ENCODE measurements around the gene SEC14L6.
"Not testable (repeated sequence)": the region's sequence is repeated elsewhere in the genome, so short reads cannot be mapped to it uniquely, and the experiment has no call there.

The SEC14L6 gene

DNA sequence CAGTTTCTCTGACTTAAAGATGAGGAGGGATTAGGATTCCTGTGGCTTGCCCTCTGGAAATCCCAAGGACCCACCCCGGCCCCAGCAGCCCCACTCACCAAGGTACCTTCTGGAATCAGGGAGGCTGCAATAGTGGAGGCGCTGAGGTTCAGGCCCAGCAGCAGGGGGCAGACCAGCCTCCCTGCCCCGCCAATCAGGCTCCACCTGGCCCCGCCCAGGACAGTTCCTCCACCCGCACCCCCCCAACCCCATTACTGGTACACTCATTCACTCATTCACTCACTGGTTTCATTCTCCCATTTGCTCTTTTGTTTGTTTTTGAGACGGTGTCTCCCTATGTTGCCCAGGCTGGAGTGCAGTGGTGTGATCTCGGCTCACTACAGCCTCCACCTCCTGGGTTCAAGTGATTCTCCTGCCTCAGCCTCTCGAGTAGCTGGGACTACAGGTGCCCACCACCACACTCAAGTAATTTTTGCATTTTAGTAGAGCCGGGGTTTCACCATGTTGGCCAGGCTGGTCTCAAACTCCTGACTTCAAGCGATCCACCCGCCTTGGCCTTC lies 14.2 kb upstream of the SEC14L6 start:
- not testable (repeated sequence) for H3K4me3 ChIP-seq (ENCODE audit: control insufficient read depth, low read depth, low read length); DNase-seq (ENCODE audit: low read depth)
- TF ChIP-seq, protein P1, sequence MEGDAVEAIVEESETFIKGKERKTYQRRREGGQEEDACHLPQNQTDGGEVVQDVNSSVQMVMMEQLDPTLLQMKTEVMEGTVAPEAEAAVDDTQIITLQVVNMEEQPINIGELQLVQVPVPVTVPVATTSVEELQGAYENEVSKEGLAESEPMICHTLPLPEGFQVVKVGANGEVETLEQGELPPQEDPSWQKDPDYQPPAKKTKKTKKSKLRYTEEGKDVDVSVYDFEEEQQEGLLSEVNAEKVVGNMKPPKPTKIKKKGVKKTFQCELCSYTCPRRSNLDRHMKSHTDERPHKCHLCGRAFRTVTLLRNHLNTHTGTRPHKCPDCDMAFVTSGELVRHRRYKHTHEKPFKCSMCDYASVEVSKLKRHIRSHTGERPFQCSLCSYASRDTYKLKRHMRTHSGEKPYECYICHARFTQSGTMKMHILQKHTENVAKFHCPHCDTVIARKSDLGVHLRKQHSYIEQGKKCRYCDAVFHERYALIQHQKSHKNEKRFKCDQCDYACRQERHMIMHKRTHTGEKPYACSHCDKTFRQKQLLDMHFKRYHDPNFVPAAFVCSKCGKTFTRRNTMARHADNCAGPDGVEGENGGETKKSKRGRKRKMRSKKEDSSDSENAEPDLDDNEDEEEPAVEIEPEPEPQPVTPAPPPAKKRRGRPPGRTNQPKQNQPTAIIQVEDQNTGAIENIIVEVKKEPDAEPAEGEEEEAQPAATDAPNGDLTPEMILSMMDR (IDR thresholded peaks at IDR 0.05; ENCODE audit: control insufficient read depth, insufficient read depth, low read depth, low read length, missing control alignments) = peak; percentile 24

DNA sequence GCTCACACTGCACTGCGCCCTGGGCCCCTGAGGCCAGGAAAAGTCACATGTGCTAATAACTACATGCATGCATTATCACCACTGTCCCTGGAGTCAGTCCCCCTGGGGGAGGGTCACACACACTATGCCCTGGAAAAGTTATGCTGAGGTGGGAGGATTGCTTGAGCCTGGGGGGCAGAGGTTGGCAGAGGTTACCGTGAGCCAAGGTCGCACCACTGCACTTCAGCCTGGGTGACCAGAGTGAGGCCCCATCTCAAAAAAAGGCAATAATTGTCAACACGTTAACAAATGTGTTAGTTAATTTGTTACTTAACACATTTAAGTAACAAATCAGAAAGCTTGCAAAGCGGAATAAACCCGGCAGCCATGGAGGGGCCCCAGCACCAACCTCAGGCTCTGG lies 13.3 kb upstream of the SEC14L6 start:
- TF ChIP-seq, protein P1 (IDR thresholded peaks at IDR 0.05; ENCODE audit: control insufficient read depth, insufficient read depth, low read depth, low read length, missing control alignments) = no peak
- H3K4me3 ChIP-seq (ENCODE audit: control insufficient read depth, low read depth, low read length) = no peak overlapping the region
- DNase-seq (ENCODE audit: low read depth) = no peak

DNA sequence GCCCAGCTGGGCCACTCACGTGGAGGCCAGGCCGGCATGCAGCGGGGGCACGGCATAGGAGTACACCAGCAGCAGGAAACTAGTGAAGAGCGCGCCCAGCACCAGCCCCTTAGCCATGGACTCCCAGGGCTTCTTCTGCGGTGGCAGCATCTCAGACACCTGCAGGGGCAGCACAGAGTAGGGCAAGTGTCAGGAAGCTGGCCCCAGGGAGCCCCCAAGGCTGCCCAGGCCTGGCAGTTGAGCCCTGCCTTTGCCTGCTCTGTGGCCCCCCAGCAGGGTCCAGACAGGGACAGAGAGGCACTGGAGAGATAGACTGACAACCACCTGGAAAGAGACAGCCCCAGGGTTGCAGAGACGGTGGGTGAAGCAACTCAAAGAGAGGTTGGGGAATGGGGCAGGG lies 10.7 kb upstream of the SEC14L6 start:
- TF ChIP-seq, protein P1 (IDR thresholded peaks at IDR 0.05; ENCODE audit: control insufficient read depth, insufficient read depth, low read depth, low read length, missing control alignments) = no peak
- no peak for DNase-seq (ENCODE audit: low read depth)

DNA sequence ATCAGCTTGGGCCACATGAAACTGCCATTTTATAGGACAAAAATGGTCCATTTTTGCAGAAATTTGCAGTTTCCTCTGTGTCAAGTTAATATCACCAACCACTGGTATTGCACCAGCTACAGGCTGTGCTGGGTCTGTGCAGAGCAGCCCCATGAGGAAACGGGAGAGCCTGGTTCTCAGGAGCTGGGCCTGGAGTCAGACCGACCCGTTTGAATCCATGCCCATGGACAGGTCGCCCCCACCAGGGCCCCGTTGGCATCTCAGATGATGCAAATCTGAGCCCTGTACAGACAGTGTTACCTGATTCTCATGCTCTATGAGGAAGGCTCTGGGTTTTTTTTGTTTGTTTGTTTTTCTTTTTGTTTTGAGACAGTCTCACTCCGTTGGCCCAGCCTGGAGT lies 9.8 kb upstream of the SEC14L6 start:
- DNase-seq (ENCODE audit: low read depth) = no peak
- H3K4me3 ChIP-seq (ENCODE audit: control insufficient read depth, low read depth, low read length) = no peak overlapping the region

More for the DNA sequence above, 10.7 kb upstream of the SEC14L6 start:
- H3K4me3 ChIP-seq (ENCODE audit: control insufficient read depth, low read depth, low read length) = no peak overlapping the region

DNA sequence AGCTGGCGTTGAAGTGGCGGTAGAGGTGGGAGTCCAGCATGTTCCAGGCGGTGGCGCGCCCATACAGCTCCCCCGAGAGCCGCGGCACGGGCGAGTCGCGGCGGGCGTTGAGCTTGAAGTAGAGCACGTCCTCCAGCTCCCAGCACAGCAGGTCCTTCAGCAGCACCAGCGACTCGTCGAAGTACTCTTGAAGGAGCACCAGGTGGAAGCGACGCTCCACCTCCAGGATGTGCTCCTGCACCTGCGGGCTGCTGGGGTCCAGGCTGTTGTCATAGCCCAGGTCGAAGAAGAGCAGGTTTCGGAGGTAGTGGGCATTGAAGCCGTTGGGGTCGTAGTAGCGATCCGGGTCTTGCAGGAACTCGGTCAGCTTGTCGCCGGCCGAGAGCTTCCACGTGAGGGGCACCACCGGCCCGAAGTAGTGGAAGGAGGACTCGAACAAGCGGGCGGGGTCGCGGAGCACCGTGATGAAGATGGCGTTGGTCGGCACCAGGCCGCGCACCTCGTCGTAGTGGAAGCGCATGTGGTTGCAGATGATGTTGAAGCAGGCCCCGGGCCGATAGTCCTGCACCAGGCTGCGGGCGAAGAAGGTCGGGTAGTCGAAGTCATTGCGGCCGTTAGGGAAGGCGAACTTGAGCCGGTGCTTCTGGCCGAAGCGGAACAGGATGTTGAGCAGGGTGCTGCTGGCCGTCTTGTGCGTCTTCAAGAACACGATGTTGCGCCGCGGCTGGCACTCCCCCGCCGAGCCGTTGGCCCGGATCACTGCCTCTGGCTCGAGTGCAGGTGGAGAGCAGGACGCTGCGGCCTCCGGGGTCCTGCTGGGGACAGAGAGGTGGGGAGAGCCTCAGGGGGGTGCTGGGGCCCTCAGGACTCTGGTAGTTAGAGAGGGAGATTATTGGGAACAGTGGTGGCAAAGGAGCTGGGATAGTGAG lies 9.0 kb upstream of the SEC14L6 start:
- TF ChIP-seq, protein P1 (IDR thresholded peaks at IDR 0.05; ENCODE audit: control insufficient read depth, insufficient read depth, low read depth, low read length, missing control alignments) = no peak
- no peak for DNase-seq (ENCODE audit: low read depth)
- H3K4me3 ChIP-seq (ENCODE audit: control insufficient read depth, low read depth, low read length) = no peak overlapping the region

More for the DNA sequence above, 9.8 kb upstream of the SEC14L6 start:
- TF ChIP-seq, protein P1 (IDR thresholded peaks at IDR 0.05; ENCODE audit: control insufficient read depth, insufficient read depth, low read depth, low read length, missing control alignments) = no peak

DNA sequence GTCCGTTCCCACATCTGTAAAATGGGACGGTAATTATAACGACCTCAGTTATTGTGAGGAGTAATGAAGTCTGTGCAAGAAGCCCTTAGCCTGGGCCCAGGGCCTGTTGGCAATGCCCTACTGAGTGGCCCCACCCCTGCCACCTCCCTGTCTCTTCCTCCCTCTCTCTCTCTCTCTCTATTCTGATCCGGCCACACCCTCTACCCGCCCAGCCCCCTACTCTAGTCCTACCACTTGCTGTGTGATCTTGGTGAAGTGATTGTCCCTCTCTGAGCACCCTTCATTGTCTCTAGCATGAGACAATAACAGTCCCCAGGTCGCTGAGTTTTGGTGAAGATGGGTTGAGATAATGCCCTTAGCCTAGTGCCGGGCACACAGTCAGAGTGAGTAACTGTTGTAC lies 7.4 kb upstream of the SEC14L6 start:
- no peak for DNase-seq (ENCODE audit: low read depth)
- no peak overlapping the region for H3K4me3 ChIP-seq (ENCODE audit: control insufficient read depth, low read depth, low read length)
- TF ChIP-seq, protein P1 (IDR thresholded peaks at IDR 0.05; ENCODE audit: control insufficient read depth, insufficient read depth, low read depth, low read length, missing control alignments) = no peak
